ENCODE data around the gene TSTD1.
"Not testable (repeated sequence)": the region's sequence is repeated elsewhere in the genome, so short reads cannot be mapped to it uniquely, and the experiment has no call there.

TSTD1 gene

GRCh38 chr1:161009602-161010211, 29.1 kb downstream of the TSTD1 start:
- no peak overlapping the region for H3K4me3 ChIP-seq (ENCODE audit: low read depth, low read length)

GRCh38 chr1:161008869-161009510, 29.8 kb downstream of the TSTD1 start:
- no peak overlapping the region for H3K4me3 ChIP-seq (ENCODE audit: low read depth, low read length)

GRCh38 chr1:161007369-161007768, 31.4 kb downstream of the TSTD1 start:
- no peak overlapping the region for H3K4me3 ChIP-seq (ENCODE audit: low read depth, low read length)

- H3K4me3 ChIP-seq (ENCODE audit: low read depth, low read length): no peak overlapping the region
These were observed 32.2 kb downstream of the TSTD1 start for GRCh38 chr1:161006563-161006962.

GRCh38 chr1:161001525-161001924, 37.2 kb downstream of the TSTD1 start:
- no peak overlapping the region for H3K4me3 ChIP-seq (ENCODE audit: low read depth, low read length)

GRCh38 chr1:161000736-161001480, 37.9 kb downstream of the TSTD1 start:
- no peak overlapping the region for H3K4me3 ChIP-seq (ENCODE audit: low read depth, low read length)

GRCh38 chr1:160999376-160999775, 39.4 kb downstream of the TSTD1 start:
- H3K4me3 ChIP-seq (ENCODE audit: low read depth, low read length): no peak overlapping the region

- H3K4me3 ChIP-seq (ENCODE audit: low read depth, low read length): no peak overlapping the region
These were observed 41.3 kb downstream of the TSTD1 start for GRCh38 chr1:160997323-160998038.

- no peak overlapping the region for H3K4me3 ChIP-seq (ENCODE audit: low read depth, low read length)
These were observed 42.6 kb downstream of the TSTD1 start for GRCh38 chr1:160996178-160996577.

GRCh38 chr1:160993544-160994193, 45.1 kb downstream of the TSTD1 start:
- H3K4me3 ChIP-seq (ENCODE audit: low read depth, low read length): no peak overlapping the region

- not testable (repeated sequence) for H3K4me3 ChIP-seq (ENCODE audit: low read depth, low read length)
These were observed 46.7 kb downstream of the TSTD1 start for GRCh38 chr1:160992036-160992435.

Measured in iPS-11a (cell line).